Hepatocyte (in vitro differentiated cells): ENCODE data around the gene SMIM20.

Experiments used
- CTCF ChIP-seq: fragments of 200-600 bp; sonication (generic); IDR thresholded peaks from 2 replicates; pipeline ENCODE4 v1.5.1; 2016; ENCODE audit warnings: antibody characterized with exemption, mild to moderate bottlenecking; ENCODE audit not compliant: poor library complexity
- EZH2 ChIP-seq: fragments of 200-600 bp; sonication (generic); IDR thresholded peaks from 2 replicates; pipeline ENCODE4 v1.6.1; 2016; ENCODE audit warnings: antibody characterized with exemption, mild to moderate bottlenecking, borderline replicate concordance
- EZH2phosphoT487 ChIP-seq: fragments of 200-600 bp; sonication (generic); IDR thresholded peaks from one replicate; pipeline ENCODE4 v1.6.1; 2018; ENCODE audit warnings: antibody characterized with exemption, mild to moderate bottlenecking, low read depth, moderate library complexity; ENCODE audit not compliant: unreplicated experiment, severe bottlenecking

- TF ChIP-seq CTCF (no peak), EZH2 (no peak), EZH2phosphoT487 (no peak)
Measured at GRCh38 chr4:25965629-25966028, 51.6 kb downstream of the SMIM20 start.
